H9 (cell line): ENCODE measurements around the gene ITPKB. TPM values are rescaled to one million over a fixed set of nuclear protein-coding genes. Genes with fewer than 3 reads are reported as not detected.
A peak's percentile ranks its signal among the peaks of the same experiment; 100 is the strongest.

Experiments
- DNase-seq: peaks from one replicate; pipeline ENCODE4 v3.0.0-alpha.2; 2017
- H2AFZ ChIP-seq: one replicate; pipeline ENCODE4 v1.6.1; 2013; ENCODE audit warnings: mild to moderate bottlenecking, low read length, control low read depth, moderate library complexity
- H2AK5ac ChIP-seq: 2 replicates; pipeline ENCODE4 v1.6.1; 2013; ENCODE audit warnings: low read length, control low read depth, mixed read lengths; ENCODE audit not compliant: insufficient read length
- H2BK120ac ChIP-seq: one replicate; pipeline ENCODE4 v1.6.1; 2013; ENCODE audit warnings: low read depth, mild to moderate bottlenecking, low read length, control low read depth, inconsistent platforms; ENCODE audit not compliant: poor library complexity, severe bottlenecking
- H2BK12ac ChIP-seq: 2 replicates; pipeline ENCODE4 v1.6.1; 2013; ENCODE audit warnings: low read length, control low read depth, mixed read lengths, low read depth; ENCODE audit not compliant: insufficient read length
- H2BK15ac ChIP-seq: 2 replicates; pipeline ENCODE4 v1.6.1; 2013; ENCODE audit warnings: low read depth, low read length, control low read depth
- H2BK20ac ChIP-seq: one replicate; pipeline ENCODE4 v1.6.1; 2013; ENCODE audit warnings: low read depth, mild to moderate bottlenecking, low read length, control low read depth, inconsistent platforms; ENCODE audit not compliant: poor library complexity, severe bottlenecking
- H2BK5ac ChIP-seq: 2 replicates; pipeline ENCODE4 v1.6.1; 2013; ENCODE audit warnings: low read length, control low read depth, mixed read lengths; ENCODE audit not compliant: insufficient read length
- H3K14ac ChIP-seq: 2 replicates; pipeline ENCODE4 v1.6.1; 2013; ENCODE audit warnings: low read length, control low read depth; ENCODE audit not compliant: insufficient read depth
- H3K18ac ChIP-seq: 2 replicates; pipeline ENCODE4 v1.6.1; 2013; ENCODE audit warnings: low read depth, mild to moderate bottlenecking, mixed read lengths, low read length, control low read depth; ENCODE audit not compliant: insufficient read length
- H3K23ac ChIP-seq: 2 replicates; pipeline ENCODE4 v1.6.1; 2013; ENCODE audit warnings: low read length, control low read depth, mixed read lengths, low read depth; ENCODE audit not compliant: insufficient read length
- H3K23me2 ChIP-seq: 2 replicates; pipeline ENCODE4 v1.6.1; 2013; ENCODE audit warnings: low read depth, mild to moderate bottlenecking, mixed read lengths, low read length, control low read depth; ENCODE audit not compliant: insufficient read length, poor library complexity, severe bottlenecking
- H3K27ac ChIP-seq: 2 replicates; pipeline ENCODE4 v1.5.1; 2013; ENCODE audit warnings: low read length, control low read depth, mixed read lengths, low read depth; ENCODE audit not compliant: insufficient read length
- H3K27me3 ChIP-seq: 2 replicates; pipeline ENCODE4 v1.6.1; 2013; ENCODE audit warnings: low read length, control low read depth, inconsistent platforms; ENCODE audit not compliant: insufficient read depth
- H3K4ac ChIP-seq: 2 replicates; pipeline ENCODE4 v1.6.1; 2013; ENCODE audit warnings: low read depth, mild to moderate bottlenecking, control low read depth, inconsistent platforms, low read length, moderate library complexity
- H3K4me1 ChIP-seq: 2 replicates; pipeline ENCODE4 v1.6.1; 2013; ENCODE audit warnings: low read length, control low read depth, inconsistent platforms; ENCODE audit not compliant: insufficient read depth
- H3K4me2 ChIP-seq: 2 replicates; pipeline ENCODE4 v1.6.1; 2013; ENCODE audit warnings: low read length, control low read depth, mixed read lengths; ENCODE audit not compliant: insufficient read length, insufficient read depth
- H3K56ac ChIP-seq: 2 replicates; pipeline ENCODE4 v1.6.1; 2013; ENCODE audit warnings: low read depth, mild to moderate bottlenecking, mixed read lengths, low read length, control low read depth; ENCODE audit not compliant: insufficient read length
- H3K79me1 ChIP-seq: 2 replicates; pipeline ENCODE4 v1.6.1; 2013; ENCODE audit warnings: low read depth, mild to moderate bottlenecking, moderate library complexity, low read length, control low read depth, inconsistent platforms; ENCODE audit not compliant: insufficient read depth, poor library complexity, severe bottlenecking
- H3K79me2 ChIP-seq: 2 replicates; pipeline ENCODE4 v1.6.1; 2013; ENCODE audit warnings: low read length, control low read depth, inconsistent platforms; ENCODE audit not compliant: insufficient read depth
- H3K9ac ChIP-seq: 2 replicates; pipeline ENCODE4 v1.6.1; 2013; ENCODE audit warnings: low read length, control low read depth, mixed read lengths; ENCODE audit not compliant: insufficient read length; ENCODE audit errors: extremely low read depth
- H3K9me3 ChIP-seq: one replicate; pipeline ENCODE4 v1.6.1; 2013; ENCODE audit warnings: low read depth, low read length, inconsistent platforms; ENCODE audit not compliant: control insufficient read depth
- H3T11ph ChIP-seq: one replicate; pipeline ENCODE4 v1.6.1; 2013; ENCODE audit warnings: mild to moderate bottlenecking, low read length, control low read depth, inconsistent platforms
- H4K20me1 ChIP-seq: one replicate; pipeline ENCODE4 v1.6.1; 2013; ENCODE audit not compliant: control insufficient read depth, insufficient read length, insufficient read depth
- H4K5ac ChIP-seq: 2 replicates; pipeline ENCODE4 v1.6.1; 2013; ENCODE audit warnings: low read depth, mild to moderate bottlenecking, mixed read lengths, low read length, control low read depth; ENCODE audit not compliant: insufficient read length
- H4K8ac ChIP-seq: replicated peaks from 2 replicates; pipeline ENCODE4 v1.6.1; 2013; ENCODE audit warnings: low read length, control low read depth, mixed read lengths, low read depth; ENCODE audit not compliant: insufficient read length
- H4K91ac ChIP-seq: 2 replicates; pipeline ENCODE4 v1.6.1; 2013; ENCODE audit warnings: low read depth, mild to moderate bottlenecking, moderate library complexity, mixed read lengths, low read length, control low read depth; ENCODE audit not compliant: insufficient read length
- H3K27ac Mint-ChIP-seq, 3 experiments: 2 replicates in 2 of 3; 3 replicates in 1 of 3; pipeline ENCODE4 v1.8.0; 2020 to 2021; ENCODE audit warnings: mixed read lengths in 3 of 3, mild to moderate bottlenecking in 1 of 3, moderate library complexity in 1 of 3
- H3K27me3 Mint-ChIP-seq: 2 replicates; pipeline ENCODE4 v1.8.0; 2021; ENCODE audit warnings: low read depth, mild to moderate bottlenecking, moderate library complexity, mixed read lengths
- H3K36me3 Mint-ChIP-seq, 3 experiments: 2 replicates in 2 of 3; 3 replicates in 1 of 3; pipeline ENCODE4 v1.8.0; 2020 to 2021; ENCODE audit warnings: low read depth in 3 of 3, mixed read lengths in 3 of 3; ENCODE audit not compliant: insufficient read depth in 1 of 3
- H3K4me1 Mint-ChIP-seq, 2 experiments: 2 replicates each; pipeline ENCODE4 v1.8.0; 2020; ENCODE audit warnings: mixed read lengths in 2 of 2
- H3K4me3 Mint-ChIP-seq, 2 experiments: 2 replicates in 1 of 2; 3 replicates in 1 of 2; pipeline ENCODE4 v1.8.0; 2020 to 2021; ENCODE audit warnings: mild to moderate bottlenecking in 2 of 2, mixed read lengths in 2 of 2, moderate library complexity in 1 of 2
- H3K9me3 Mint-ChIP-seq, 2 experiments: 2 replicates in 1 of 2; 3 replicates in 1 of 2; pipeline ENCODE4 v1.8.0; 2020; ENCODE audit warnings: mild to moderate bottlenecking in 2 of 2, mixed read lengths in 2 of 2, moderate library complexity in 1 of 2
- WGBS: extraction: QIAGEN DNeasy Blood & Tissue Kit; methylation state at CpG from one replicate; pipeline ENCODE4 v1.1.7; 2013; ENCODE audit warnings: missing lambda C conversion rate, low lambda C conversion rate, mixed read lengths; ENCODE audit not compliant: insufficient read length; ENCODE audit errors: extremely low coverage; 5-methylcytosine and 5-hydroxymethylcytosine counted together
- total RNA-seq: library from RNA; stranded (reverse); gene quantifications from 2 replicates; pipeline ENCODE4 v1.2.1, GENCODE V29; 2021
- TF ChIP-seq, protein P1 (sequence below): fragments of 200-600 bp; sonication (generic); conservative IDR thresholded peaks from 3 replicates; pipeline ENCODE4 v1.8.0; 2021; ENCODE audit warnings: antibody characterized with exemption, mild to moderate bottlenecking

The ITPKB gene
- total RNA-seq, 1 experiment from 2014 or later = 3.8 TPM

DNA sequence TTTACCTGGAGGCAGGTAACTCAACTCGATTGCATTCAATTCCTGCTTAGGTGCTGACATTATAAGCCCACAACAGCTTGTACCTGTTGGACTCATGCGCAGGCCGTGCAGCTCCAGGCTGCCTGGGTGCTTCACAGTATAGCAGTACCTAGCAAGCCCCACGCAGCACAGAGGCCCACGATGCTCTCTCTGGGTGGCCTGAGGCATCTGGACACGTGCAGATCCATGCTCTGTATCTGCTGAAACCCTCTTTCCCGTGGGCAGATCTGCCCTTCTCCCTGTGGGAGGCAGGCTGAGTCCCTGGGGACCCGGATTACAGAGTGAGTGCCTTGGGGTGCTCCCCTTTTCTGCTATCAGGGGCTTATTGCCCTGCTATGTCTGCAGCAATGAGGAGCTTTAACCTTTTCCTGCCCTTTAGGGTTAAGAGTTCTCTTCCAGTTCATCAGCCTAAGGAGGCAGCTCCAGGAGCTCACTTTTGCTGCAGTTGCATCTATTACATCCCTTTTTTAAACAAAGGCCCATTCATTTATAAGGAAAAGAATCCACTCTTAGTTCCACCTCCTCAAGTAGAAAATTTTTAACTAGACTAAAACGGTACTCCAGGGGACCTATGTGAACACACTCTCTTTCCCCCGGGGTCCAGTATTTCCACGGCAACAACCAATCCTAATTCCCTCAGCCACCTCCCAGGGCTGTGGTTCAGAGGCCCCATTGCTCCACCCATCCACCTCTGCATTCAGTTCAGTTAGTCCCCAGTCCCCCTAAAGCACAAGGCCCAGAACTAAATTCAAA is 19.3 kb downstream of the ITPKB start:
- WGBS = no CpG with 5 or more reads among the region's 11 CpGs

More for the DNA sequence above, 19.3 kb downstream of the ITPKB start:
- Histone ChIP-seq H3K23me2 (no peaks in the 10 kb centered on the region), H3T11ph (no peak overlapping the region), H3K27me3 (no peaks in the 10 kb centered on the region), H3K4me1 (peaks cover 21% of the 10 kb centered on the region; the same call in 1 of the 2 replicates), H4K91ac (no peak overlapping the region), H3K56ac (no peak overlapping the region), H2BK120ac (no peak overlapping the region), H2AK5ac (no peak overlapping the region), H3K27ac (no peak overlapping the region), H2AFZ (no peak overlapping the region), H3K18ac (no peak overlapping the region), H3K79me1 (no peaks in the 10 kb centered on the region), H2BK15ac (no peak overlapping the region), H4K20me1 (no peaks in the 10 kb centered on the region), H3K14ac (no peak overlapping the region), H4K8ac (no peak overlapping the region), H3K79me2 (no peaks in the 10 kb centered on the region), H3K9me3 (no peaks in the 10 kb centered on the region), H3K4me2 (no peak overlapping the region), H2BK12ac (no peak overlapping the region), H3K9ac (no peak overlapping the region), H4K5ac (no peak overlapping the region), H3K4ac (no peak overlapping the region), H2BK20ac (no peak overlapping the region), H3K23ac (no peak overlapping the region), H2BK5ac (no peak overlapping the region)
- Mint-ChIP-seq H3K4me3 (no peak overlapping the region), H3K4me1 (peaks cover 28 to 33% of the 10 kb centered on the region in 2 experiments), H3K27me3 (no peaks in the 10 kb centered on the region; the same call in 1 of the 2 replicates), H3K36me3 (no peaks in the 10 kb centered on the region), H3K9me3 (no peaks in the 10 kb centered on the region), H3K27ac (0 out of 7 replicates have a peak overlapping the region, but pooled peaks of 1 of the 3 experiments have one; percentile 37)
- TF ChIP-seq, protein P1, sequence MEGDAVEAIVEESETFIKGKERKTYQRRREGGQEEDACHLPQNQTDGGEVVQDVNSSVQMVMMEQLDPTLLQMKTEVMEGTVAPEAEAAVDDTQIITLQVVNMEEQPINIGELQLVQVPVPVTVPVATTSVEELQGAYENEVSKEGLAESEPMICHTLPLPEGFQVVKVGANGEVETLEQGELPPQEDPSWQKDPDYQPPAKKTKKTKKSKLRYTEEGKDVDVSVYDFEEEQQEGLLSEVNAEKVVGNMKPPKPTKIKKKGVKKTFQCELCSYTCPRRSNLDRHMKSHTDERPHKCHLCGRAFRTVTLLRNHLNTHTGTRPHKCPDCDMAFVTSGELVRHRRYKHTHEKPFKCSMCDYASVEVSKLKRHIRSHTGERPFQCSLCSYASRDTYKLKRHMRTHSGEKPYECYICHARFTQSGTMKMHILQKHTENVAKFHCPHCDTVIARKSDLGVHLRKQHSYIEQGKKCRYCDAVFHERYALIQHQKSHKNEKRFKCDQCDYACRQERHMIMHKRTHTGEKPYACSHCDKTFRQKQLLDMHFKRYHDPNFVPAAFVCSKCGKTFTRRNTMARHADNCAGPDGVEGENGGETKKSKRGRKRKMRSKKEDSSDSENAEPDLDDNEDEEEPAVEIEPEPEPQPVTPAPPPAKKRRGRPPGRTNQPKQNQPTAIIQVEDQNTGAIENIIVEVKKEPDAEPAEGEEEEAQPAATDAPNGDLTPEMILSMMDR = no peak
- no peak for DNase-seq
